Brain pericyte (primary cell): Measurements from ENCODE around the gene ARL6IP6.
"Not testable (repeated sequence)": the region's sequence is repeated elsewhere in the genome, so short reads cannot be mapped to it uniquely, and the experiment has no call there.

Source experiments
- DNase-seq: peaks from one replicate; pipeline ENCODE4 v3.0.0-alpha.2; 2012; ENCODE audit warnings: low read depth, low spot score

The ARL6IP6 gene

GRCh38 chr2:152722639-152723038 lies 4.2 kb downstream of the ARL6IP6 start:
- not testable (repeated sequence) for DNase-seq

- DNase-seq = no peak
Measured at GRCh38 chr2:152723918-152724317, 5.5 kb downstream of the ARL6IP6 start.

DNA sequence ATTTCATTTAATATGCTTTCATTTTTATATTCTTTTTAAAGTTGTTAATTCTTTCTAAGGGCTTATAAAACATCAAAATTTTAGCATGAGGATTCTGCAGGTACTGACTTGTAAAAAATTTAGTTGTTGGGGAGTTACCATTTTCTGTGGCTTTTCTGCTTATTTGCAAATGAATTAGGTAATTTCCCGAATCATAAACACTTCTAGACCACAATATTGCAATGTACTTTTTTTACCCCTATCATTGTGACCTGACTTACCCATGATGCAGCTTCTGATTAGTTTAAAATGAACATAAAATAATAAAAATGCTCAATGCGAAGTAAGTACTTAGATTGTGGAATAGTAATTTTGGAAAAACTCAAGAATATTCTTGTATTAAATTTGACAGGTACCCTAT lies 11.4 kb downstream of the ARL6IP6 start:
- no peak for DNase-seq

GRCh38 chr2:152730591-152731333 lies 12.3 kb downstream of the ARL6IP6 start:
- no peak for DNase-seq

GRCh38 chr2:152737509-152737908 lies 19.1 kb downstream of the ARL6IP6 start:
- not testable (repeated sequence) for DNase-seq

- no peak for DNase-seq
Measured at GRCh38 chr2:152738438-152738837, 20.0 kb downstream of the ARL6IP6 start.

- DNase-seq = not testable (repeated sequence)
Measured at GRCh38 chr2:152739705-152740104, 21.3 kb downstream of the ARL6IP6 start.

- DNase-seq = peak; percentile 41
Measured at GRCh38 chr2:152740743-152741328, 22.4 kb downstream of the ARL6IP6 start.

- no peak for DNase-seq
Measured at GRCh38 chr2:152743002-152743401, 24.6 kb downstream of the ARL6IP6 start.

DNA sequence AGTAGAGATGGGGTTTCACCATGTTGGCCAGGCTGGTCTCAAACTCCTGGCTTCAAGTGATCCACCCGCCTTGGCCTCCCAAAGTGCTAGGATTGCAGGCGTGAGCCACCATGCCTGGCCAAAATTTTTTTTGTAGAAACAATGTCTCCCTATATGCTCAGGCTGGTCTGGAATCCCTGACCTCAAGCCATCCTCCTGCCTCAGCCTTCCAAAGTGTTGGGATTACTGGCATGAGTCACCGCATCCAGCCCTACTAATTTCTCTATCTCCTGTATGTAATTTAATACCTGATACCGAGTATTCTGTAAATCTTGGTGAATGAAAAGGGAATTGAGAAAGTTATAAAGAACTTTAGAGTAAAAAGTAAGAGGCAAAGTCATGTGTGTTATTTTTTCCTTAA lies 29.3 kb downstream of the ARL6IP6 start:
- DNase-seq = not testable (repeated sequence)

GRCh38 chr2:152755029-152755428 lies 36.6 kb downstream of the ARL6IP6 start:
- no peak for DNase-seq

- DNase-seq = no peak
Measured at GRCh38 chr2:152759290-152760072, 41.1 kb downstream of the ARL6IP6 start.

DNA sequence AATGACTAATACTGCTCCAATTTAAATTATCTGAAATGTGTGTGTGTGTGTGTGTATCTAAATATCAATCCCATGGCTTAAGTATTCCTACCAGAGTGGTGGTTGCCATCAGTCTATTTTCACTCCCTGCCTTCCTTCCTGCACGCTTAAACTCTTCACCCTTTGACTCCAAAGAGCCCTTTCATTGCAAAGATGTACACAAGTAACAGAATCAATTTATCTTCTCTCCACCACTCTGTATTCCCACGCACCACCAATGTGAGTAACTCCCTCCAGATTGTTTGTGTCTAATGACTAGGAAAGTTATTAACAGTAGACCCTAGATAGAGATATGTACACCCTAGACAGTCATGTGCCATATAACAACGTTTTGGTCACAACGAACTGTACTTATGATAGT lies 42.8 kb downstream of the ARL6IP6 start:
- DNase-seq = no peak

DNA sequence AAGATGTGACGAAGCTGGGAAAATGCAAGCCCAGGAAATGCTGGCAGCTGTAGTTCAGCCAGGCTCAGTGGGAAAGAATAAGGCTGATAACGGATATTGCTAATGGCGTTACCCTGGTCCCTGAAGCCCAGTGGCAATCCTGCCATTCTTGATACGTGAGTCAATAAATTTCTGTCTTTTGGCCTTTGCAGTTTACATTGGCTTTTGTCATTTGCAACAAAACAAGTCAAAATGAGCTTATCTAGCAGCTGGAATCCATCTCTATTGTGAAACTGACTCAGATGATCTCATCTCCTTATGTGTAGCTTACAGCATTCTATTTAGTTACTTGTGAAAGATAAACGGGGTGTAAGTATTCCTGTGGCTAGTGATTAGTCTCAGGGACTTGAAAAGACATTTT lies 43.8 kb downstream of the ARL6IP6 start:
- no peak for DNase-seq

DNA sequence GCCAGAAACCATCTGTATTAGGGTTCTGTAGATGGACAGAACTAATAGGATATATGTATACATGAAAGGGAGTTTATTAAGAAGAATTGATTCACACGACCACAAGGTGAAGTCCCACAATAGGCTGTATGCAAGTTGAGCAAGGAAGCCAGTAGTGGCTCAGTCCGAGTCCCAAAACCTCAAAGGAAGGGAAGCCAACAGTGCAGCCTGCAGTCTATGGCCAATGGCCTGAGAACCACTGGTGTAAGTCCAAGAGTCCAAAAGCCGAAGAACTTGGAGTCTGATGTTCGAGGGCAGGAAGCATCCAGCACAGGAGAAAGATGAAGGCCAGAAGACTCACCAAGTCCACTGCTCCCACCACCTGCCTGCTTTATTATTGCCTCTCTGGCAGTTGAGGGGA lies 44.8 kb downstream of the ARL6IP6 start:
- DNase-seq = not testable (repeated sequence)

DNA sequence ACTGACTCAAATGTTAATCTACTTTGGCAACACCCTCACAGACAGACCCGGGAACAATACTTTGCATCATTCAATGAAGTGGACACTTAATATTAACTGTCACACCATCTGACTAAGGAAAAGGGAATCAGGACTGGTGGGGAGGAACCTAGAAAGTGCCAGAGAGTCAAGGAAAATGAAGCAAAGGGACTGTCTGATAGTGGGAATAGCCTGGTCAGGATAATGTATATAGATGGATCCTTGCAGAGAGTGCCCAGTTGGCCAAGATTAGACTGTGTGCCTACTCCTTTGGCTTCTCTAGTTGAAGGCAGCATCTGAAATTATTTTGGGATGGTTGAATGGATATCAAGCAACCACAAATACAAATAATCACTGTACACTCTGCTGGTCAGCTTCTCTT lies 45.2 kb downstream of the ARL6IP6 start:
- DNase-seq = no peak

GRCh38 chr2:152766928-152767327 lies 48.5 kb downstream of the ARL6IP6 start:
- DNase-seq = no peak

GRCh38 chr2:152781175-152781574 lies 62.8 kb downstream of the ARL6IP6 start:
- no peak for DNase-seq

DNA sequence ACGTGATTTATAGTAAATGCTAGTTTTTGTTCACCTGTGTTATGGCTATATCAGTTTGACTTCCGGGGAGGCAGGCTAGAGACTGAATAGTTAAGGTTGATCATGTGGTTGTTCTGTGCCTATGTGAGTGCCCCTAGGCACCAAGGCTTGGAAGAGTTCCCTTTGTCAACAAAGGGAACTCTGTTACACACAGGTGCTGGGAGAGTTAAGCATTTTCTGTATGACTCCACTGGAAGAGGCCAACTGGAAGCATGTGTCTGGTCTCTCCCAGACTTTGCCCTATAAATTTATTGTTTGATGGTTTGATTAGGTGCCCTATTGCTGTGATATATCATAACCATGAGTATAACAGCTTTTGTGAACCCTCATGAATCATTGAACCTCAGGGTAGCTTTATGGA lies 63.8 kb downstream of the ARL6IP6 start:
- DNase-seq = no peak

DNA sequence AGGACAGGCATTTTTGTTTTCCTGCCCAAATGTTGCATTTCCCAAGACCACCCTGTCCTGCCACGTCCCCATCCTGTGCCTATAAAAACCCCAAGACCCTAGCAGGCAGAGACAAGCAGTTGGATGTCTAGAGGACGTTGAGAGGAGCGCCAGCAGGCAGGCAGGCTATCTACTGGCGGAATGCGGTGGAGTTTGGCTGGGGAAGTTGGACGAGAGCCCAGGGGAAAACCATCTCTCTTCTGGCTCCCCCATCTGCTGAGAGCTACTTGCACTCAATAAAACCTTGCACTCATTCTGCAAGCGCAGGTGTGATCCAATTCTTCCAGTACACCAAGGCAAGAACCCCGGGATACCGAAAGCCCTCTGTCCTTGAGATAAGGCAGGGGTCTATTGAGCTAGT lies 72.5 kb downstream of the ARL6IP6 start:
- DNase-seq = no peak

DNA sequence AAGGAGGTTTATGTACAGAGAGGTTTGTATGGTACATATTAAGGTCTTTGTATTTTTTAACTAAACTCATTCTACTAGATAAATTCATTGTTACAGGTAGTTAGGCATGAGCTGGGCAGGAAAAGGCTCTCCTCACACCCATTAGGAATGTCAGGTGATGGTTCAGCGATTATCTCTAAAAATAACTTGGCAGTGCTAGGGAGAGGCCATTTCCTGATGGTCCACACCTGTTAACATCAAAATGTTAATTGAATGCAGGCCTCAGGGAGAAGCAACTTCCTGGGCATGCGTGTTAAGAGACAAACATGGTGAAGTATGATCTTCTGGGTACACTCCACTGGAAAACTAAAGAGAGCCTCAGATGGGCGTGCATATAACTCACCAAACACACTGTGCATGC lies 73.6 kb downstream of the ARL6IP6 start:
- DNase-seq = no peak

- no peak for DNase-seq
Measured at GRCh38 chr2:152792974-152793373, 74.6 kb downstream of the ARL6IP6 start.

GRCh38 chr2:152796941-152797340 lies 78.5 kb downstream of the ARL6IP6 start:
- no peak for DNase-seq
